ENCODE data around the gene KAT6B. TPM values are rescaled to one million over a fixed set of nuclear protein-coding genes. Genes with fewer than 3 reads are reported as not detected.

The KAT6B gene
- total RNA-seq, 1 experiment from 2014 or later, result 14.9 TPM

DNA sequence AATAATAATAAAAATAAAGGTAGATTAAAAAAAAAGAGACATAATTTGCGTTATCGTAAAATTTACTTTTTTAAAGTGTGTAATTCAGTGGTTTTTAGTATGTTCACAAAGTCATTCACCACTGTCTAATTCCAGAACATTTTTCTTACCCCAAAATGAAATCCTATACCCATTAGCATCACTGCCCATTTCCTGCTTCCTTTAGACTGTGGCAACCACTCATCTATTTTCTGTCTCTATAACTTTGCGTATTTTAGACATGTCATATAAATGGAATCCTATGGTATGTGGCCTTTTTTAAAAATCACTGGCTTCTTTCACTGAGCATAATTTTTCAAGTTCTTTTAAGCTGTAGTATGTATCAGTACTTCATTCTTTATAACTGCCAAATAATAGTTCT lies 53.6 kb downstream of the KAT6B start:
- H3K27me3 ChIP-seq (replicated peaks; ENCODE audit: control insufficient read depth, insufficient read depth, low read length), result no peaks in the 10 kb centered on the region
- POLR2A ChIA-PET, result interaction anchor here (0.7 kb wide), 1 partner anchor 584 kb away, joined by 3 read pairs; no protein-coding TSS in a partner anchor

DNA sequence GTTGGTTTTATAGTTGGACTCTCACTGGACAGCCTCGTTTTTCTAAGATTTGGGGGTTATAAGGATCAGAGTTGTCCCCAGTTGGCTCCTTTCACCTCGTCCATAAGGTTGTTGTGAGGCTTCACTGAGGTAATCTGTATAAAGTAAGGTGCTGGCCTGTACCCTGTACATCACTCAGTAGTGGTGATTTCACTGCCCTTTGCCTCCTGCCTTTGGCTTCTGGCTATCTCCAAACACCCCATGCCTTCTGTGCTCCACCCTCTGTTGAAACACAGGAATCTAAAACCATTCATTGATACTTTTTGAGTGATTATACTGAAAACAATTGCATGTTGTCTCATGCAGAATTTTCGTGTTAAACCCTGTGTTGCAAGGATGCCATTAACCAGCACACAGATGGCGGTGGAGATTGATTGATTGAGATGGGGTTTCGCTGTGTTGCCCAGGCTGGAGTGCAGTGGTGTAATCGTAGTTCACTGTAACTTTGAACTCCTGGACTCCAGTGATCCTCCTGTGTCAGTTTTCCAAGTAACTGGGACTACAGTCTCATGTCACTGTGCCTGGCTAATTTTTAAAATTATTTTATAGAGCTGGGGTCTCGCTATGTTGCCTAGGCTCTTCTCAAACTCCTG lies 55.0 kb downstream of the KAT6B start:
- intact Hi-C loops (cut with micrococcal nuclease; ENCODE audit: unreplicated experiment), result no loop called here
- Mint-ChIP-seq H3K27ac (ENCODE audit: unreplicated experiment) (no peak overlapping the region), H3K36me3 (ENCODE audit: insufficient read depth, unreplicated experiment) (no peaks in the 10 kb centered on the region), H3K4me1 (ENCODE audit: low read depth, unreplicated experiment) (no peaks in the 10 kb centered on the region), H3K4me3 (ENCODE audit: unreplicated experiment) (no peak overlapping the region), H3K9me3 (ENCODE audit: unreplicated experiment) (no peaks in the 10 kb centered on the region), H3K27me3 (ENCODE audit: insufficient read depth, unreplicated experiment) (no peaks in the 10 kb centered on the region)
- ChIA-PET POLR2A (no interaction called here), CTCF (no interaction called here)
- H3K27me3 ChIP-seq (replicated peaks; ENCODE audit: control insufficient read depth, insufficient read depth, low read length), result no peaks in the 10 kb centered on the region
- H3K4me3 ChIP-seq (ENCODE audit: low read depth, low read length), result no peak overlapping the region
- H3K36me3 ChIP-seq (ENCODE audit: control insufficient read depth, insufficient read depth, low read length), result no peaks in the 10 kb centered on the region
- H3K4me1 ChIP-seq, result no peaks in the 10 kb centered on the region
- no peak for TF ChIP-seq CTCF (IDR thresholded peaks at IDR 0.05; ENCODE audit: insufficient read depth in 1 of 2, low read depth in 1 of 2, low read length in 1 of 2, severe bottlenecking in 1 of 2, unreplicated experiment in 1 of 2)
- DNase-seq, result no peak
- H3K9me3 ChIP-seq, result no peaks in the 10 kb centered on the region; the same call in 1 of the 2 replicates
- BruUV-seq (replicated peaks), result no TSS peak

More for the DNA sequence above, 53.6 kb downstream of the KAT6B start:
- Histone ChIP-seq H3K4me1 (peaks cover 5% of the 10 kb centered on the region; the same call in 1 of the 2 replicates), H3K9me3 (no peaks in the 10 kb centered on the region; the same call in 1 of the 2 replicates), H3K36me3 (ENCODE audit: control insufficient read depth, insufficient read depth, low read length) (no peaks in the 10 kb centered on the region), H3K4me3 (ENCODE audit: low read depth, low read length) (no peak overlapping the region)
- peaks cover 8% of the 10 kb centered on the region for H3K4me1 Mint-ChIP-seq (ENCODE audit: low read depth, unreplicated experiment)
- H3K27ac Mint-ChIP-seq (ENCODE audit: unreplicated experiment), result no peak overlapping the region
- H3K4me3 Mint-ChIP-seq (ENCODE audit: unreplicated experiment), result no peak overlapping the region
- DNase-seq, result no peak
- H3K9me3 Mint-ChIP-seq (ENCODE audit: unreplicated experiment), result no peaks in the 10 kb centered on the region
- no peaks in the 10 kb centered on the region for H3K27me3 Mint-ChIP-seq (ENCODE audit: insufficient read depth, unreplicated experiment)
- intact Hi-C loops (cut with micrococcal nuclease; ENCODE audit: unreplicated experiment), result no loop called here
- BruUV-seq (replicated peaks), result no TSS peak
- CTCF ChIA-PET, result no interaction called here
- H3K36me3 Mint-ChIP-seq (ENCODE audit: insufficient read depth, unreplicated experiment), result no peaks in the 10 kb centered on the region
- no peak for TF ChIP-seq CTCF (IDR thresholded peaks at IDR 0.05; ENCODE audit: insufficient read depth in 1 of 2, low read depth in 1 of 2, low read length in 1 of 2, severe bottlenecking in 1 of 2, unreplicated experiment in 1 of 2)

GRCh38 chr10:74882427-74882826 lies 56.0 kb downstream of the KAT6B start:
- H3K9me3 Mint-ChIP-seq (ENCODE audit: unreplicated experiment), result no peaks in the 10 kb centered on the region
- no peaks in the 10 kb centered on the region for H3K36me3 Mint-ChIP-seq (ENCODE audit: insufficient read depth, unreplicated experiment)
- intact Hi-C loops (cut with micrococcal nuclease; ENCODE audit: unreplicated experiment), result no loop called here
- Histone ChIP-seq H3K4me3 (ENCODE audit: low read depth, low read length) (no peak overlapping the region), H3K4me1 (no peaks in the 10 kb centered on the region), H3K36me3 (ENCODE audit: control insufficient read depth, insufficient read depth, low read length) (no peaks in the 10 kb centered on the region), H3K9me3 (no peaks in the 10 kb centered on the region; the same call in 1 of the 2 replicates), H3K27me3 (replicated peaks; ENCODE audit: control insufficient read depth, insufficient read depth, low read length) (no peaks in the 10 kb centered on the region)
- H3K4me1 Mint-ChIP-seq (ENCODE audit: low read depth, unreplicated experiment), result no peaks in the 10 kb centered on the region
- no peak overlapping the region for H3K4me3 Mint-ChIP-seq (ENCODE audit: unreplicated experiment)
- no TSS peak for BruUV-seq (replicated peaks)
- no peaks in the 10 kb centered on the region for H3K27me3 Mint-ChIP-seq (ENCODE audit: insufficient read depth, unreplicated experiment)
- POLR2A ChIA-PET, result no interaction called here
- TF ChIP-seq CTCF (IDR thresholded peaks at IDR 0.05; ENCODE audit: insufficient read depth in 1 of 2, low read depth in 1 of 2, low read length in 1 of 2, severe bottlenecking in 1 of 2, unreplicated experiment in 1 of 2), result no peak
- no peak overlapping the region for H3K27ac Mint-ChIP-seq (ENCODE audit: unreplicated experiment)
- no peak for DNase-seq
- CTCF ChIA-PET, result no interaction called here
